ENCODE results near the gene LUC7L2. TPM values are rescaled to one million over a fixed set of nuclear protein-coding genes. Genes with fewer than 3 reads are reported as not detected.
"Not testable (repeated sequence)": the region's sequence is repeated elsewhere in the genome, so short reads cannot be mapped to it uniquely, and the experiment has no call there.

The LUC7L2 gene
- polyA plus RNA-seq, 2 donors = 31.8 to 35.8 TPM

DNA sequence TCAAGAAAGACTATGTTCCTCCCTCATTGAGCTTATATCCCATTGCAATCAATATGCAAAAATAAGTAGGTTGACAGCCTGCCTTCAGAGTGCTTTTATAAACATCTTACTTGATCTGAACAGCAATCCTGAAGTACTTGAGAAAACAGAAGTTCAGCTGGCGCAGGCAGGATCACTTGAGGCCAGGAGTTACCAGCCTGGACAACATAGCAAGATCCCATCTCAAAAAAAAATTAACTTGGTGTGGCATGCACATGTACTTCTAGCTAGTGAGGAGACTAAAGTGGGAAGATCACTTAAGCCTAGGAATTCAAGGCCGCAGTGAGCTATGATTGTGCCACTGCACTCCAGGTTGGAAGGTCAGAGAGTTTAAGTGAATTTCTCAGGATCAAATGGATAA lies 30.1 kb downstream of the LUC7L2 start:
- WGBS, 2 donors = 98 to 99% methylated on average over 2 of the region's 2 CpGs
- Histone ChIP-seq H3K4me3 (ENCODE audit: low read depth in 1 of 2, low read length in 2 of 2) (no peak overlapping the region), H3K27me3 (ENCODE audit: control insufficient read depth in 1 of 2, insufficient read depth in 2 of 2, low read length in 2 of 2) (no peaks in the 10 kb centered on the region), H3K36me3 (ENCODE audit: control insufficient read depth in 2 of 2, insufficient read depth in 2 of 2, low read length in 1 of 2) (peaks cover 0 to 2% of the 10 kb centered on the region in 2 donors), H3K9me3 (ENCODE audit: control insufficient read depth in 2 of 2, insufficient read depth in 1 of 2, low read depth in 1 of 2, low read length in 1 of 2) (no peaks in the 10 kb centered on the region), H3K4me1 (ENCODE audit: control insufficient read depth in 2 of 2, insufficient read depth in 2 of 2, low read length in 1 of 2) (no peaks in the 10 kb centered on the region), H3K27ac (ENCODE audit: low read depth in 2 of 2, low read length in 1 of 2) (no peak overlapping the region)

DNA sequence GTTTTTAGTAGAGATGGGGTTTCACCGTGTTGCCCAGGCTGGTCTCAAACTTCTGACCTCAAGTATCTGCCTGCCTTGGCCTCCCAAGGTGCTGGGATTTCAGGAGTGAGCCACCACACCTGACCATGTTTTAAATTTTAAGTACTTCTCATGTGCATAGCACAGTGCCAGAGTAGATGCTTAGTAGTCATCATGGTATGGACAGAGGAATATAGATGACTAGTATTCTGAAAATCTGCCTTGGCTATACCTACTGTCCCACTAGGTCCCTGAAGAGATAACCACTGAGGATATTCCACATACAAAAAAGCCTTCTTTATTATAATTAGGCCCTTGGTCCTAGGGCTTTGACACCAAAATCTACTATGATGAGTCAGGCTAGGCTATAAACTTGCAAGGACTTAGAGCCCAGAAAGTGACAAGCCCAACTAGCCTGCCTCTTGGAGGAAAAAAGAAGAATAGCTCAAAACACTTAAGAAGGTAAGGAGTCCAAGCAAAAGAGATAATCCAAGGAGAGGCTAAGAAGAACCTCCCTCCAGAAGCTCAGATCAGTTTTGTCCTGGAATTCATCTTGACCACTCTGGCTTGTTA lies 34.0 kb downstream of the LUC7L2 start:
- 96 to 100% methylated on average over 1 of the region's 1 CpG for WGBS, 2 donors
- Histone ChIP-seq H3K36me3 (ENCODE audit: control insufficient read depth in 2 of 2, insufficient read depth in 2 of 2, low read length in 1 of 2) (no peaks in the 10 kb centered on the region), H3K27ac (ENCODE audit: low read depth in 2 of 2, low read length in 1 of 2) (no peak overlapping the region), H3K4me1 (ENCODE audit: control insufficient read depth in 2 of 2, insufficient read depth in 2 of 2, low read length in 1 of 2) (no peaks in the 10 kb centered on the region), H3K4me3 (ENCODE audit: low read depth in 1 of 2, low read length in 2 of 2) (no peak overlapping the region), H3K27me3 (ENCODE audit: control insufficient read depth in 1 of 2, insufficient read depth in 2 of 2, low read length in 2 of 2) (no peaks in the 10 kb centered on the region), H3K9me3 (ENCODE audit: control insufficient read depth in 2 of 2, insufficient read depth in 1 of 2, low read depth in 1 of 2, low read length in 1 of 2) (no peaks in the 10 kb centered on the region)

DNA sequence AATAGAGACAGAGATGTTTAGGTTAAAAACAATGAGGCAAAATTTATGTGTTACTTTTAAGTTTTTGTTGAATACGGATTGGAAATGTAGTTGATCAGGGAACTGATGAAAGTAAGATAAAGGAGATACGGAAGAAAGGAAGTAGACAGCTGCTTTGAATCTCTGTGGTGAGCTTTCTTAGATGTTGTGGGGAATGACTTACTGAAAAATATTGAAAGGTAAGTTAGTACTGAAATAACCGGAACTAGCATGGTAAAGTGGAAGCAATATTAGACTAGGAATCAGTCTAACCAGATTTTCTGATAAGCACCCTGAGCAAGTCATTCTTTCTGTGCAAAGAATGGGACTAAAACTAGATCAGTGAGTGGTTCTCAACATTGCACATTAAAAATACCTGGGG lies 34.8 kb downstream of the LUC7L2 start:
- Histone ChIP-seq H3K9me3 (ENCODE audit: control insufficient read depth in 2 of 2, insufficient read depth in 1 of 2, low read depth in 1 of 2, low read length in 1 of 2) (no peaks in the 10 kb centered on the region), H3K36me3 (ENCODE audit: control insufficient read depth in 2 of 2, insufficient read depth in 2 of 2, low read length in 1 of 2) (no peaks in the 10 kb centered on the region), H3K27me3 (ENCODE audit: control insufficient read depth in 1 of 2, insufficient read depth in 2 of 2, low read length in 2 of 2) (no peaks in the 10 kb centered on the region), H3K27ac (ENCODE audit: low read depth in 2 of 2, low read length in 1 of 2) (no peak overlapping the region), H3K4me3 (ENCODE audit: low read depth in 1 of 2, low read length in 2 of 2) (no peak overlapping the region), H3K4me1 (ENCODE audit: control insufficient read depth in 2 of 2, insufficient read depth in 2 of 2, low read length in 1 of 2) (no peaks in the 10 kb centered on the region)
- WGBS, 2 donors = 80 to 87% methylated on average over 3 of the region's 3 CpGs

DNA sequence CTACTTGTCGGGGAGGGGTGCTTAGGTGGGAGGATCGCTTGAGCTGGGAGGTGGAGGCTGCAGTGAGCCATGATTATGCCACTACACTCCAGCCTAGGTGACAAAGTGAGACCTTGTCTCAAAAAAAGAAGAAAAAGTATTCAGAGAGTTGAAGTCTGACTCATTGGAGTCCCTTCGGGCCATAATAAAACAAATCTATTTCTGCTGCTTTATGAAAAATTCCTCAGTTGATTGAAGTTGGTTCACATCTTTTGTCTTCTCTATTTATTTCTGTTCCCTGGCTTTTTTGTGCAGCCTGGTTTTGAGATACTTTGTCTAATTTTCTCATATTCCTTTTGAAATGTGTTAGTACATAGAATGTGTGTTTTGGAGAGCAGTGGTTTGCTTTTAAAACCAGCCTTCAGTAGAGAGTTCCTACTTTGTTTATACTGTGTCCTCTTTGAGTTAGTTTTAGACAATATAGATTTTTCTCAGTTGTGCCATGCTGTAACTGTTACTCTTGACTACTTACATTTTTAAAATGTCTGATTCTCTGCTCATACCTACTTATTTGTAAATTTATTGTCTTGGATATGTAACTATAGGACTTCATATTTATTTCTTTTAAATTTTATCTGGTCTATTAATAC lies 36.7 kb downstream of the LUC7L2 start:
- 68 to 82% methylated on average over 3 of the region's 3 CpGs for WGBS, 2 donors
- Histone ChIP-seq H3K27me3 (ENCODE audit: control insufficient read depth in 1 of 2, insufficient read depth in 2 of 2, low read length in 2 of 2) (no peaks in the 10 kb centered on the region), H3K9me3 (ENCODE audit: control insufficient read depth in 2 of 2, insufficient read depth in 1 of 2, low read depth in 1 of 2, low read length in 1 of 2) (no peaks in the 10 kb centered on the region), H3K27ac (ENCODE audit: low read depth in 2 of 2, low read length in 1 of 2) (no peak overlapping the region), H3K36me3 (ENCODE audit: control insufficient read depth in 2 of 2, insufficient read depth in 2 of 2, low read length in 1 of 2) (no peaks in the 10 kb centered on the region), H3K4me3 (ENCODE audit: low read depth in 1 of 2, low read length in 2 of 2) (no peak overlapping the region), H3K4me1 (ENCODE audit: control insufficient read depth in 2 of 2, insufficient read depth in 2 of 2, low read length in 1 of 2) (no peaks in the 10 kb centered on the region)

DNA sequence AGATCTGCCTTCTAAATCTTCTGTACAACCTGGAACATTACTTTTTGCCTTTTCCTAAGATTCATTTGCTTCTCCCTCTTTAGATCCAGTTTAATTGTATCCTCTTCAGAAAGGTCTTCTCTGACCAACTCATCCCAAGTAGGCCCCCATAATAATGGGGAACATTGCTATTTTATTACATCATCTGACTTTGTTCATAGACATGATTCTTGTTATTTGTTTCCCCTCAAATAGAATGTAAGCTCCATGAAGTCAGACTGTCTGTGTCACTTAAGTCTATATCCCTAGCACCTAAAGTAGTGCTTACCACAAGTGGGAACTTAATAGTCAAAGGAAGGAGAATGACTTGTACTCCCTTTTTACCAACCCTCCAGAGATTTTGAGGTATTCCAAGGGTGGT lies 37.5 kb downstream of the LUC7L2 start:
- H3K4me1 ChIP-seq (ENCODE audit: control insufficient read depth in 2 of 2, insufficient read depth in 2 of 2, low read length in 1 of 2) = no peaks in the 10 kb centered on the region
- H3K27ac ChIP-seq (ENCODE audit: low read depth in 2 of 2, low read length in 1 of 2) = no peak overlapping the region
- H3K4me3 ChIP-seq (ENCODE audit: low read depth in 1 of 2, low read length in 2 of 2) = no peak overlapping the region
- H3K36me3 ChIP-seq (ENCODE audit: control insufficient read depth in 2 of 2, insufficient read depth in 2 of 2, low read length in 1 of 2) = peaks cover 0 to 2% of the 10 kb centered on the region in 2 donors
- H3K9me3 ChIP-seq (ENCODE audit: control insufficient read depth in 2 of 2, insufficient read depth in 1 of 2, low read depth in 1 of 2, low read length in 1 of 2) = no peaks in the 10 kb centered on the region
- no peaks in the 10 kb centered on the region for H3K27me3 ChIP-seq (ENCODE audit: control insufficient read depth in 1 of 2, insufficient read depth in 2 of 2, low read length in 2 of 2)

DNA sequence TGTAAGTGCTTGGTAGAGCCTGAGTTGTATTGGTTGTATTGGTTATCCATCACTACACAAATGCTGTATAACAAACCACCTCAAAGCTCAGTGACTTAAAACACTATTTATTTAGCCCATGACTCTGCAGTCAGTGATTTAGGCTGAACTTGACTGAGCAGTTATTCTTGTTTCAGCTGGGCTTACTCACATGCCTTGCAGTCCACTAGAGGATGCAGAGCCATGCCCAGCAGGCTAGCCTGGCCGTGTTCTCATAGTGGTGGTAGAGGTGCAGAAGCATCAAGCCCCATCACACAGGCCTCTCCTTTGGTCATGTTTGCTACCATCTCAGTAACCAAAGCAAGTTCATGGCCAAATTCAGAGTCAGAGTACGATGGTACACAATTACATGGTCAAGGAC lies 43.9 kb downstream of the LUC7L2 start:
- H3K4me1 ChIP-seq (ENCODE audit: control insufficient read depth in 2 of 2, insufficient read depth in 2 of 2, low read length in 1 of 2) = no peaks in the 10 kb centered on the region
- peaks cover 7 to 9% of the 10 kb centered on the region in 2 donors for H3K36me3 ChIP-seq (ENCODE audit: control insufficient read depth in 2 of 2, insufficient read depth in 2 of 2, low read length in 1 of 2)
- H3K9me3 ChIP-seq (ENCODE audit: control insufficient read depth in 2 of 2, insufficient read depth in 1 of 2, low read depth in 1 of 2, low read length in 1 of 2) = no peaks in the 10 kb centered on the region
- H3K27ac ChIP-seq (ENCODE audit: low read depth in 2 of 2, low read length in 1 of 2) = peak overlapping the region in 1 of 2 donors; percentile 78
- 90 to 91% methylated on average over 2 of the region's 2 CpGs for WGBS, 2 donors
- H3K27me3 ChIP-seq (ENCODE audit: control insufficient read depth in 1 of 2, insufficient read depth in 2 of 2, low read length in 2 of 2) = no peaks in the 10 kb centered on the region
- no peak overlapping the region for H3K4me3 ChIP-seq (ENCODE audit: low read depth in 1 of 2, low read length in 2 of 2)

DNA sequence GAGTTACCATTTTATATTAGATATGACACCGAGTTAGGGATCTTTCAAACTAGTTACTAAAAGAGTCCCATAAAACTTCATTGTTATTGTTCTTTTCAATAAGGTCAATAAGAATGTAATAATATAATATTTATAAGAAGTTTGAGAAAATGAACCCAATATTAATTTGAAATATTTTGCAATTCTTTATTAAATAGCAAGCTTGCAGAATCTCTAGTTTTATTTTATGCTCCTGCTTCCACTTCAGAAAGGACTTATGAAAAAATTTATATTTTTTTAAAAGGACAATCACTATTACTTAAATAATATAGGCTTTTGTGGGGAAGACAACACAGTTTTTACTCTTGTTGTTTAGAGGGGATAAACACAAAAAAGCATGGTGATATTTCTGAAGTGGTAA lies 47.9 kb downstream of the LUC7L2 start:
- peaks cover 4 to 7% of the 10 kb centered on the region in 2 donors for H3K36me3 ChIP-seq (ENCODE audit: control insufficient read depth in 2 of 2, insufficient read depth in 2 of 2, low read length in 1 of 2)
- H3K27ac ChIP-seq (ENCODE audit: low read depth in 2 of 2, low read length in 1 of 2) = no peak overlapping the region
- 92 to 97% methylated on average over 1 of the region's 1 CpG for WGBS, 2 donors
- no peaks in the 10 kb centered on the region for H3K27me3 ChIP-seq (ENCODE audit: control insufficient read depth in 1 of 2, insufficient read depth in 2 of 2, low read length in 2 of 2)
- H3K4me3 ChIP-seq (ENCODE audit: low read depth in 1 of 2, low read length in 2 of 2) = no peak overlapping the region
- no peaks in the 10 kb centered on the region for H3K9me3 ChIP-seq (ENCODE audit: control insufficient read depth in 2 of 2, insufficient read depth in 1 of 2, low read depth in 1 of 2, low read length in 1 of 2)
- H3K4me1 ChIP-seq (ENCODE audit: control insufficient read depth in 2 of 2, insufficient read depth in 2 of 2, low read length in 1 of 2) = no peaks in the 10 kb centered on the region

DNA sequence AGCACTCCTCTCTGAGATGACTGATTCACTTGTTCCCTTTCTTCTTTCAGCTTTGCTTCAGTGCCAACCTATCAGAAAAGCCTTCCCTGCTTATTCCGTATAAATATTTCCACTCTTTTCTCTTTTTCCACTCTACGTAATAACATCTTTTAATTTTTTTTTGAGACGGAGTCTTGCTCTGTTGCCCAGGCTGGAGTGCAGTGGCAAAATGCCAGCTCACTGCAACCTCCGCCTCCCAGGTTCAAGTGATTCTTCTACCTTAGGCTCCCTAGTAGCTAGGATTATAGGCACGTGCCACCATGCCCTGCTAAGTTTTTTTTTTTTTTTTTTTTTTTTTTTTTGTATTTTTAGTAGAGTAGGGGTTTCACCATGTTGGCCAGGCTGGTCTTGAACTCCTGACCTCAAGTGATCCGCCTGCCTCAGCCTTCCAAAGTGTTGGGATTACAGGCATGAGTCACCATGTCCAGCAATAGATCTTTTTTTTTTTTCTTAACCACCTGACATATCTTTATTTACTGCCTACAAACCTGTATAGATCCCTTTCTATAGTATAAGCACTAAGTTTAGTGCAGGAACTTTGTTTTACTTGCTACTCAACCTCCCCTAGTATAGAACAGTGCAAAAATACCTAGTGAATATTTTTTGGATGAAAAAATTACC lies 55.2 kb downstream of the LUC7L2 start:
- WGBS, 2 donors = 86 to 90% methylated on average over 6 of the region's 6 CpGs
- H3K36me3 ChIP-seq (ENCODE audit: control insufficient read depth in 2 of 2, insufficient read depth in 2 of 2, low read length in 1 of 2) = peaks cover 8 to 10% of the 10 kb centered on the region in 2 donors
- H3K9me3 ChIP-seq (ENCODE audit: control insufficient read depth in 2 of 2, insufficient read depth in 1 of 2, low read depth in 1 of 2, low read length in 1 of 2); H3K27me3 ChIP-seq (ENCODE audit: control insufficient read depth in 1 of 2, insufficient read depth in 2 of 2, low read length in 2 of 2); H3K4me3 ChIP-seq (ENCODE audit: low read depth in 1 of 2, low read length in 2 of 2); H3K27ac ChIP-seq (ENCODE audit: low read depth in 2 of 2, low read length in 1 of 2); H3K4me1 ChIP-seq (ENCODE audit: control insufficient read depth in 2 of 2, insufficient read depth in 2 of 2, low read length in 1 of 2): not testable (repeated sequence)

DNA sequence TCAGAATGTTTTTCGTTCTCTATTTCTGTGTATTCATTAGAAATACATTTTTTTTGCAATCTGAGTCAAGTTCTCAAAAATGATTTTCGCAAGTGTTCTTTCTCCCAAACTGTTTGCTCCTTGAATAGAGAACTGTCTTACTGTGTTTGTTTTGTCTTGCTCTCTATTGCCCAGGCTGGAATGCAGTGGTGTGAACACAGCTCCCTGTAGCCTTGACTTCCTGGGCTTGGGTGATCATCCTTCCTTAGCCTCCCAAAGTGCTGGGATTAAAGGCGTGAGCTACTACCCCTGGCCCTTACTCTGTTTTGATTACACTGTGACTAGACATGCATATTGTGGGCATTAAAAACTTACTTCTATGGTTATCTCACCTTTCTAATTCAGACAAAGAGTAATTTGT lies 56.7 kb downstream of the LUC7L2 start:
- Histone ChIP-seq H3K27ac (ENCODE audit: low read depth in 2 of 2, low read length in 1 of 2) (no peak overlapping the region), H3K27me3 (ENCODE audit: control insufficient read depth in 1 of 2, insufficient read depth in 2 of 2, low read length in 2 of 2) (no peaks in the 10 kb centered on the region), H3K36me3 (ENCODE audit: control insufficient read depth in 2 of 2, insufficient read depth in 2 of 2, low read length in 1 of 2) (peaks cover 8 to 10% of the 10 kb centered on the region in 2 donors), H3K4me3 (ENCODE audit: low read depth in 1 of 2, low read length in 2 of 2) (no peak overlapping the region), H3K9me3 (ENCODE audit: control insufficient read depth in 2 of 2, insufficient read depth in 1 of 2, low read depth in 1 of 2, low read length in 1 of 2) (no peaks in the 10 kb centered on the region), H3K4me1 (ENCODE audit: control insufficient read depth in 2 of 2, insufficient read depth in 2 of 2, low read length in 1 of 2) (no peaks in the 10 kb centered on the region)
- WGBS, 2 donors = 92 to 99% methylated on average over 3 of the region's 3 CpGs

DNA sequence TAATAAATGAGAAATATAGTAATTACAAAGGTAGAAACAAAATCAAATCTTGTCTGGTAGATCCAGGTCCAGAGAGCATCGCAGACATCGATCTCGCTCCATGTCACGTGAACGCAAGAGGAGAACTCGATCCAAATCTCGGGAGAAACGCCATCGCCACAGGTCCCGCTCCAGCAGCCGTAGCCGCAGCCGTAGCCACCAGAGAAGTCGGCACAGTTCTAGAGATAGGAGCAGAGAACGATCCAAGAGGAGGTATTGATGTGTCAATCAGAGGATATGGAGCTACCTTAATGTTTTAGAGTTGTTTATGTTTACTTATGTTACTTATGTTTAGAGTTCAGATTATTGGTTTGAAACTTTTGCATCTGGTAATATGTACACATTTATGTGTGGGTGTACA lies 57.8 kb downstream of the LUC7L2 start:
- Histone ChIP-seq H3K4me3 (ENCODE audit: low read depth in 1 of 2, low read length in 2 of 2) (no peak overlapping the region), H3K36me3 (ENCODE audit: control insufficient read depth in 2 of 2, insufficient read depth in 2 of 2, low read length in 1 of 2) (peaks cover 8 to 10% of the 10 kb centered on the region in 2 donors), H3K27ac (ENCODE audit: low read depth in 2 of 2, low read length in 1 of 2) (no peak overlapping the region), H3K9me3 (ENCODE audit: control insufficient read depth in 2 of 2, insufficient read depth in 1 of 2, low read depth in 1 of 2, low read length in 1 of 2) (no peaks in the 10 kb centered on the region), H3K27me3 (ENCODE audit: control insufficient read depth in 1 of 2, insufficient read depth in 2 of 2, low read length in 2 of 2) (no peaks in the 10 kb centered on the region), H3K4me1 (ENCODE audit: control insufficient read depth in 2 of 2, insufficient read depth in 2 of 2, low read length in 1 of 2) (no peaks in the 10 kb centered on the region)
- WGBS, 2 donors = 97 to 98% methylated on average over 15 of the region's 15 CpGs
